Fibroblast of pulmonary artery (primary cell): ENCODE data around the gene NRXN3.

Experiments used
- DNase-seq: peaks from one replicate; pipeline ENCODE4 v3.0.0-alpha.2; 2010; ENCODE audit warnings: low read depth
- H3K4me3 ChIP-seq: replicated peaks from 2 replicates; pipeline ENCODE4 v1.5.1; 2011; ENCODE audit warnings: low read depth, mild to moderate bottlenecking, control low read depth, low read length, moderate library complexity
- CTCF ChIP-seq: IDR thresholded peaks from 2 replicates; pipeline ENCODE4 v1.5.1; 2011; ENCODE audit warnings: mild to moderate bottlenecking, control low read depth, low read length, inconsistent platforms; ENCODE audit errors: missing control alignments

NRXN3 gene

DNA sequence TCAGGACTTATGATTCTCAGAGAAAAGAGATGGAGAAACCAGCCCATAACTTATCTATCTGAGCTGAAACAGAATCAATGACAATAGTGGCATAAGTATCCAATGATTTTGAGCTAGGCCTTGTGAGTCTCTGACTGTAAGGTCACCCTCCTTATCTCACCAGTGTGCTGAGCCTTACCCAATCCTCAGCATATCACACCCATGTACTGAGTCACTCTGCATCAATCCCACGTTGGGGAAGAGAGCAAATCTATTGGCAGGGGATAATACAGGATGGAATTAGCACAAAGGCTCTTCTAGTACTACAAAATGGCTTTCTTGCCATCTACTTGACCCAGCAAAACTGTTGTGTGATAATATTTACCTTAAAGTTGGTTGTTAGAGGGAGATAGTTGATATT, 997.8 kb downstream of the NRXN3 start:
- H3K4me3 ChIP-seq, result no peak overlapping the region
- no peak for TF ChIP-seq CTCF
- peak; percentile 7 for DNase-seq

- TF ChIP-seq CTCF, result no peak
- H3K4me3 ChIP-seq, result no peak overlapping the region
- DNase-seq, result no peak
Observed at GRCh38 chr14:79175671-79176070, 1005.5 kb downstream of the NRXN3 start.

GRCh38 chr14:79177106-79177505, 1006.9 kb downstream of the NRXN3 start:
- TF ChIP-seq CTCF, result no peak
- no peak for DNase-seq
- no peak overlapping the region for H3K4me3 ChIP-seq

- H3K4me3 ChIP-seq, result no peak overlapping the region
- DNase-seq, result no peak
- no peak for TF ChIP-seq CTCF
Observed at GRCh38 chr14:79178719-79179118, 1008.5 kb downstream of the NRXN3 start.

DNA sequence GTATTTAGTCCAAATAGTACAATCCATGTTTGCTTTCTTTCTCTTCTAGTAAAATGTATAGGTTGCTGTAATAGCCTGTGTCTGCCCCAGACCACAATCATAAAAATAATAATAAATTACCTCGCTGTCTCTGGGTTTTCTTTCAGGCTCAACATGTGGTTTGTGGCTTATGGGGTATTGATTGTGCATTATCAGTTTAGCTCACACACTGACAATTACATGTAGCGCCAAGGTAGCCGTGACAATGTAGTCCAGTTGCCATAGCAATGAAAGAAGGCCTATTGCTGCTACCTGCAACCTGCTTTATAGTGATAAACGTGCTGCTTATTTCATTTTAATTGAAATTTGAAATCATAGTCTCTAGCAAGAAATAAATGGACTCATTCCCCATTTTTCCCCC, 1009.8 kb downstream of the NRXN3 start:
- DNase-seq, result no peak
- TF ChIP-seq CTCF, result no peak
- no peak overlapping the region for H3K4me3 ChIP-seq

GRCh38 chr14:79180656-79181055, 1010.5 kb downstream of the NRXN3 start:
- no peak for DNase-seq
- H3K4me3 ChIP-seq, result no peak overlapping the region
- TF ChIP-seq CTCF, result no peak

GRCh38 chr14:79186523-79186922, 1016.4 kb downstream of the NRXN3 start:
- DNase-seq, result peak; percentile 31
- TF ChIP-seq CTCF, result no peak
- H3K4me3 ChIP-seq, result no peak overlapping the region
